ENCODE results near the gene HNRNPC.
"Not testable (repeated sequence)": the region's sequence is repeated elsewhere in the genome, so short reads cannot be mapped to it uniquely, and the experiment has no call there.

The HNRNPC gene

GRCh38 chr14:21268617-21269251 lies 508 bp downstream of the HNRNPC start:
- no peak for DNase-seq (ENCODE audit: low read depth in 2 of 2)

DNA sequence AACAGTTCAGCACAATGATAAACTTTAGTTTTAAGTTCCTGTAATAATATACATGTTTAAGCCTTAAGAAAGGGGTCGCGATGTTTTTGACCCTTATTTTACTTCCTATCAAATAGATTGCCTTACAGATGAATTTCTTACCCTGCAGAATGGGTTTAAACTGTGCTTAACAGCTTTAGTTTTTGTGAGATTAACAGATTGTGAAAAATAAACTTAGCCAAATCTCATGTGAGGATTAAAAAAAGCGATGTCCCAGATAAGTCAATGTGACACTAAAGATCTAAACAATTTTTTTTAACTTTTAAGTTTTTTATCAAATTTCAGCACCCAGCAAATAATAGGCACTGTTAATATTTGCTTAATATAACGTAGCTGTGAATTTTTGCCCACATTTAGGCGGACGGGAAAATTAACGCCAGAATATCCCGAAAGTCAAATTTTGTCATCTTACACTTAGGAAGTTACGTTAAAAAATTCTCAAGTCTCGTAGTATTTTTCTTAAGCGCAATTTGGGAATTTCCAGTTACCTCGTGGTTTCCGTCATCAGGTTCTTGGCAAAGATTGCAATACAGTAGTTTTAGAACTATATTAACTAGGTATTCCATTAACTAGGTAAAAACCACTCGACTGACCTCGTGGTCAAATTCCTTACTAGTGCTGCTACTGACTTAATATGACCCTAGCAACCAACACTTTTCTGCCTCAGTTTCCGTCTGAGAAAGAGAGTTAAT lies 1.2 kb downstream of the HNRNPC start:
- no peak for DNase-seq (ENCODE audit: low read depth in 2 of 2)

DNA sequence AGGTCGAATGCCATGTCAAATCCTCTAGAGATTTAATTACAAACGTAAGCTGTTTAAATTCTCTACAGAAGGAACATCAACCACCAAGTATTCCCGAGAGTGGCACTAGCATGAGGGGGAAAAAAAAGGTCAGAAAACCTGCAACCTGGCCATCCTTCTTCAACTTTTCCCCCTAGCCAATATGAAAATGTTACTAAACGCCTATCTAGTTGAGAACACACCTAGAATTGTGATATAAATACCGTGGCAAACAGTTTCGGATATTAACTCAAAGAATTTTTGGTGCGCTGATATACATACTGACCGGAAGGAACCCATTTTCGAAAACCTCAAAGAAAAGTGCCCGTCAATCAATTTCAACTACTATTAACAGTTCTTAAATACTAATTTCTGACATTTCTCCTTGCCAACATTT lies 1.8 kb downstream of the HNRNPC start:
- DNase-seq (ENCODE audit: low read depth in 2 of 2) = no peak

DNA sequence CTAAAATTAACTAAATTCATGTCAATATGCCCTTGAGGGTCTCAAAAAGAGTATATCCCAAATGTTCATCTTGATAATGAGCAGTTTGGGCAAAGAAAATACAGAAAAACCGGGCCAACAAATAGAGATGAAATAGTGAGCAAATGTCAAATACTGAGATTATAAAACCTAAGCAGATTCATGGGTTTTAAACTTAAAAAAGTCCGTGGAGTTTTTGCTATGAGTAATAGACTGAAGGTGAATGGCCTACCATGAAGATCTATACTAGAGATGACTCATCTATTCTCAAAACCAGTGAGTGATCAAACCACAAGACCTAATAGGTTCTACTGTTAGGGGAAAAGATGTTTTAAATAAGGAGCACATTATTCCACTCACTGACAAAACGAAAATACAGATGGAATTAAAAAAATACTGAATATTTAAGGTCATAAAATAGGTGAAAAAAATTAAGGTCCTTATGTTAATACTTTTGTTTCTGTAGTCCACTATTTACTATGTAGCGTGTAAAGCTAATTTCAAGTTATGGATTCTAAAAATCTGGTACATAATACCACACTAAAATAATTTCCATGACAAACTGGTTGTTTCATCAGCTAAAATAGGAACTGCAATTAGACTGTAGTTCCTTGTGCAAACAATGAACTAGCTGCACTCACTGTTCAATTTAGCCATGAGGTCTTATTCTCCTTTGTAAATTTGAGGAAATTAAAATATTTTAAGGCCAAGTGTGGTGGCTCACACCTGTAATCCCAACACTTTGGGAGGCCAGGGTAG lies 5.0 kb downstream of the HNRNPC start:
- peak; percentile 58 to 61 for DNase-seq (ENCODE audit: low read depth in 2 of 2)

DNA sequence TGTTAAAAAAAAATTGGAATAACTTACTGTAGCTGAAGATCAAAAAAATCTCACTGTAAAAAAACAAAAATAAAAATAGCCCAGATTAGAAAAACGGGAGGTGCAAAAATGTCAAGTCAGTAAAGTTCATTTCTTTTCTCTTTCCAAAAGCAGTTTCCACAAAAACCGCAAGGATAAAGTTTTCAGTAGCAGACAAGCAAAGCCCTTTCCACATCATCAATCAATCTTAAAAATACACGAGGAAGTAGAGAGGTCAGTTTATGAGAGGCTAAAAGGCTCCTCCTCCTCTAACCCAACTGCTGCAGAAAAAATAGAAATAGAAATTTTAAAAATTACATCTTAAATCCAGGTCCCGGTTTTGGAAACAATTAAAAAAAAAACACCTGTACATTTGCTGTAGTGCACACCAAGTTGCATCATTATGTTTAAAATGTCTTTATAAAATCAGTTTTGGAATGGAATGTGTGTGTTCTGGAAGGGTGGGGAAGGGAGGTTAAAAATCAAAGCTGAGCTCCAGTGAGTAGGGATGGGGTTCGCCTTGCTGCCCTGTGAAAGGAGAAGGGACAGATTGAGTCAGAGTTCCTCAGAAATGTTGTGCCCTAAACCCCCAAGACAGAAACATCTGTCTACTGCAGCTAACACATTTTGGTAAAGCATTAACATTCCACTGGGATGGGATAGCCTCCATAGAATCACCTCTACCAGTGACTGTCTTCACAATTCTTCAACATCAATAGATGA lies 5.8 kb downstream of the HNRNPC start:
- DNase-seq (ENCODE audit: low read depth in 2 of 2) = no peak

GRCh38 chr14:21262410-21262809 lies 6.8 kb downstream of the HNRNPC start:
- DNase-seq (ENCODE audit: low read depth in 2 of 2) = no peak

DNA sequence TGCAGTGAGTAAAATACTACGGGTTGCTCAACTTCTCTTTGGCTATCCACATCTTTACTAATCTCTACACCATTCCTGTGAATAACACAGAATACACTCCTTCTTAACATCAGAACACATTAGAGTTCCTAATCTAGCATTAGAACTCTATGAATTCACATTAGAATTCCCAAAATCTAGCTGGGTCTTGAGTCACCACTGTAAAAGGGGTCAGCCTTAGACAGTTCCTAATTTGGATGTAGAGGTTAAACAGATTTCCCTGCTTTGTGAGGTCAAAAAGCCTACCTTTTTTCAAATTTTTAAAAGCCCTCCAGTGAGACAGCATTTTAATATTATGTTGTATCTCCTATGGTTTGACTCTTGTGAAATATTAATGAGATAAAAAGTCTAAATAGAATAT lies 7.4 kb downstream of the HNRNPC start:
- DNase-seq (ENCODE audit: low read depth in 2 of 2) = no peak

DNA sequence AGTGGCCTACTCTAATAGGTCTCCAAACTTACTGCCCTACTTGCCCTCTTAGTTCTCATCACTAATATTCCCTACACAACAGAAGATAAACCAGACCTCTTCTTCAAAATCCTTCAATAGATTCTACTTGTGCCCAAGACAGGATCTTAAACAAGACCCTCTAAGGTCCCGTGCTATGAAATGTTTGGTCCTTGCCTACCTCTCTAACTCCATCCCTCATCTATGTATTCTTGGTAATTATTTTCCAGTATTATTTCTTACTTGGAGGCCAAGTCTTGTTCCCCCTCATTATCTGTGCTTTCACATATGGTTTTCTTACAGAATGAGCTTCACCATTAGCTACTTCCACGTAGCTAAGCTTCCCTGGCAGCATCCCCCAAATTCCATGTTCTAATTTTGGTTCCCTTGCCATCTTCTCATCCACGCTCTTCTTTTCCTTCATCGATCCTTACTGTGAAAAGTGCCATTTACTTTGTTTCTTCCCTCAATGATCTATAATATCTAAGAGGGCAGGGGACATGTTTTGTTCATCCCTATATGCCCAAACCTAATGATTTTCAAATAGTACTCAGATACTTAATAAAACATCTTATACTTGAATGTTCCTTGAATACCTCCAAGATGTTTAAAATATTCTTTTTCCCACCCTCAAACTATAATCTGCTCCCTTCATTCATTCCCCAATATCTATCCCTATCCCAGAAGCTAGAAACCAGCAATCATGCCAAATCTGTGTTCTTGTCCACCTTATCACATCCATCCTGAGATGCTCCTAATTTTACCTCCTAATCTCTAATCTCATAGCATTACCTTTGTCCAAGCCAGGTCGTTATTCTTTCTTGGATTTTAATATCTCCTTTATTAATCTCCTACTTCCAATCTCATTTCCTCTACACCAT lies 10.1 kb downstream of the HNRNPC start:
- DNase-seq (ENCODE audit: low read depth in 2 of 2) = no peak

DNA sequence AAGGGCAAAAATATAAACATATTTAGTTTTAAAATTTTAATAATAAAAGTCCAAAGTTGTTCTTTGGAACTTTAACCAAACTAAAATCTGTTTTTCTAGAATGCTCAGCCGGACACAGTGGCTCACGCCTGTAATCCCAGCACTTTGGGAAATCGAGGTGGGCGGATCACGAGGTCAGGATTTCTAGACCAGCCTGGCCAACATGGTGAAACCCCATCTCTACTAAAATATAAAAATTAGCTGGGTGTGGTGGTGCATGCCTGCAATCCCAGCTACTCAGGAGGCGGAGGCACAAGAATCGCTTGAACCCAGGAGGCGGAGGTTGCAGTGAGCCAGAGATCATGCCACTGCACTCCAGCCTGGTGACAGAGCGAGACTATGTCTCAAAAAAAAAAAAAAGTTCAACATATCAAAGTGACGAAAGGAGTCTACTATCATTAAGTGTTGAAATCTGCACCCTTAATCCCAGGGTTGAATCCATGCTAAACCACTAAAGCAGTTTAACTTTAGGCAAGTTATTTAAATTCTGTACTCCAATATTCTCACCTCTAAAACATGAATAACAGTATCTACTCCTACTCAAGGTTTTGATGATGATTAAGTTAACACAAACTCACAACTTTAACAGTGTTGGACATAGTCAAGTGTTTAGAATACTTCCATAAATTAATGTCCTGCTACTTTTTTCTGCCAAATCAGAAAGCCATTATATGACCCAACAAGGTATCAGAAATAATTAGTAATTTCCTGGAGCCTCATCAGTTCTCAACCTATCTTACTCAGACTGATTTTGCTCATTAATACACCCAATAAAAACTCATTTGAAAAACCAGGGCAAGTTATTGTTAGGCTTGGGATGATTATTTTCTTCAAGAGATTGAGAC lies 11.0 kb downstream of the HNRNPC start:
- DNase-seq (ENCODE audit: low read depth in 2 of 2) = no peak

DNA sequence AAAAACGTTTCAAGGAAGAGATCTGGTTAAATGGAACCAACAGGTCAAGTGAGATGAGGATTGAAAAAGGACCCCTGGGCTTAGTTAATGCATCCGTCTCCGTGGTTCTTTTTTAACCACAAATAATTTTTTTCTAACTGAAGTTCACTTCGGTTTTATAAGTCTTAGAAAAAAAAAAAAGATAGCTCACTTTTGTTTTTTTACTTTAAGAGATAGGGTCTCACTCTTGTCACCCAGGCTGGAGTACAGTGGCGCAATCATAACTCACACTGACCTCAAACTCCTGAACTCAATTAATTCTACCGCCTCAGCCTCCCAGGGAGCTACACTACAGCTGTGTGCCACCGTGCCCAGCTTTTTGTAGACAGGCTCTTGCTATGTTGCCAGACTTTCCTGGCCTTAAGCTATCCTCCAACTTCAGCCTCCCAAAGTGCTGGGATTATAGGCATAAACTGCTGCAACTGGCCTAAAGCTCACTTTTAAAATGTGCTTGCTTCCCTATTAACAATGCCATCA lies 11.8 kb downstream of the HNRNPC start:
- no peak for DNase-seq (ENCODE audit: low read depth in 2 of 2)

DNA sequence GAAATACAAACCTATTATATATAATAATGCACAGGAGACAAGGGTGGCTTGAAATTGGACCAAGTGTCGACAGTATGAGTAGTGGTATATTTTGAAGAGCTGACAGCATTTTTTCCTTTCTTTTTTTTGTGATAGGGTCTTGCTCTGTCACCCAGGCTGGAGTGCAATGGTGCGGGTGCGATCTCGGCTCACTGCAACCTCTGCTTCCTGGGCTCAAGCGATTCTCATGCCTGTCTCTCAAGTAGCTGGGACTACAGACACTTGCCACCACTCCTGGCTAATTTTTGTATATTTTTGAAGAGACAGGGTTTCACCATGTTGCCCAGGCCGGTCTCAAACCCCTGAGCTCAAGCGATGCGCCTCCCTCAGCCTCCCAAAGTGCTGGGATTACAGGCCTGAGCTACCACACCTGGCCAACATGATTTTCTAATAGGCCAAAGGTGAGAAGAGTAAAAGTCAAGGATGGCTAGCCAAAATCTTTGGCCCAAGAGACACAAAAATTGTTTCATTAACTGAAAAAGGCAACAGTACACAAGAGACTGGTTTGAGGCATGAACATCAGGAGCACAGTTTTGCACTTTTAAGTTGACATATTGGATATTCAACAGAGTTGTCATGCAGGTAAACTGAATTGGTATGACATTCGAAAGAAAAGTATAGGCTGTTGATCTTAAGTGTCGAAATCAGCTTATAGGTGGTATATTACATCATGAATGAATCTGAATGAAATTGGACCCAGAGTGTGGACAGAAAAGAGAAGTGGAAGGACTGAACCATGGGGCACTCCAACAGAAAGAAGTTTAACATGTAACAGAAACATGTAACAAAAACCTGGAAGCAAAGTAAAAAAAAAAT lies 12.5 kb downstream of the HNRNPC start:
- no peak for DNase-seq (ENCODE audit: low read depth in 2 of 2)

- not testable (repeated sequence) for DNase-seq (ENCODE audit: low read depth in 2 of 2)
These were observed 13.2 kb downstream of the HNRNPC start for GRCh38 chr14:21256102-21256447.

- DNase-seq (ENCODE audit: low read depth in 2 of 2) = peak in 1 of 2 experiments; percentile 36
These were observed 13.7 kb downstream of the HNRNPC start for GRCh38 chr14:21255385-21256101.

DNA sequence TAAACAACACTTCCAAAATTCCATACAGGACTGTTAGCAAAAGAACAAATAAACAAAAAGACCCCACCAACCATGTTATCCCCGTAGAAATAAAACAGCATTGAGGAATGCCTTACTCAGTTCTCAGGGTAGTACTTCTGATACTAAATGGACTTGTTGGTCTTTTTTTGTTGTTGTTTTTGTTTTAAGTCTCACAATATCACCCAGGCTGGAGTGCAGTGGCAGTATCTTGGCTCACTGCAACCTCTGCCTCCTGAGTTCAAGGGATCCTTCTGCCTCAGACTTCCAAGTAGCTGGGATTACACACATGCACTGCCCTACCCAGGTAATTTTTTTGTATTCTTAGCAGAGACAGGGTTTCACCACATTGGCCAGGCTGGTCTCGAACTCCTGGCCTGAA lies 17.1 kb downstream of the HNRNPC start:
- no peak for DNase-seq (ENCODE audit: low read depth in 2 of 2)

DNA sequence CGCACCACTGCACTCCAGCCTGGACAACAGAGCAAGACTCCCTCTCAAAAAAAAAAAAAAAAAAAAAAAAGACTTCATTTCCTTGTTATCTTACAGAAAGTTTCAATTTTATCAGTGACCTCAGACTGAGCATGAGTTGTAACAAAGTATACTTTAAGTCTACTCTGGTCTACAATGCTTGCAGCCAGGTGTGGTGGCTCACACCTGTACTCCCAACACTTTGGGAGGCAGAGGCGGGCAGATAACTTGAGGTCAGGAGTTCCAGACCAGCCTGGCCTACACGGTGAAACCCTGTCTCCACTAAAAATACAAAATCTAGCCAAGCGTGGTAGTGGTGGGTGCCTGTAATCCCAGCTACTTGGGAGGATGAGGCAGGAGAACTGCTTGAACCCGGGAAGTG lies 18.0 kb downstream of the HNRNPC start:
- no peak for DNase-seq (ENCODE audit: low read depth in 2 of 2)

DNA sequence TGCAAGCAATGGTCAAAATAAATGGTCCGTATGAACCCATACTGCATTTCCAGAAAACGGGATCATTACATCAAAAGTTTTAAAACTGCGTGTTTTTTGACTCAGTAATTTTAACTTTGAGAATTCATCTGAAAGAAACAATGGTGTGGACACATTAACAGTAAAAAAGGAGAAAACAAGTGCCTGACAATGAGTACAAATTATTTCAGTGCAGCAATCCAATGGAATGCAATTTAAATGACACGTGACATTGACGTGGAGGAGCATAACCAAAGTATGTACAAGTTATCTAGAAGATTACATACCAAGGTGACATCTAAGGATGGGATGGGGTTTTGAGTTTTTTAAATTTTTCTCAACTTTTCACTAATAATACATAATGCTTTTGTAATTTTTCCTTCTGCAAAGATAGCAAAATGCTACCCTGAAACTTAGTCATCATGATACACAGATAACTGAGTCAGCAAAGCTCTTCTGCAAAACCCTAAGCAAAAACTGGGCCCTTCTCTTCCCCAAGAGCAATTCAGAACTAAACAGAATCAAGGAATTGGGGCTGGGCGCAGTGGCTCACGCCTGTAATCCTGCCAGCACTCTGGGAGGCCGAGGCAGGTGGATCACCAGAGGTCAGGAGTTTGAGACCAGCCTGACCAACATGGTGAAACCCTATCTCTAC lies 20.4 kb downstream of the HNRNPC start:
- no peak for DNase-seq (ENCODE audit: low read depth in 2 of 2)

GRCh38 chr14:21248338-21248737 lies 20.9 kb downstream of the HNRNPC start:
- DNase-seq (ENCODE audit: low read depth in 2 of 2) = no peak

DNA sequence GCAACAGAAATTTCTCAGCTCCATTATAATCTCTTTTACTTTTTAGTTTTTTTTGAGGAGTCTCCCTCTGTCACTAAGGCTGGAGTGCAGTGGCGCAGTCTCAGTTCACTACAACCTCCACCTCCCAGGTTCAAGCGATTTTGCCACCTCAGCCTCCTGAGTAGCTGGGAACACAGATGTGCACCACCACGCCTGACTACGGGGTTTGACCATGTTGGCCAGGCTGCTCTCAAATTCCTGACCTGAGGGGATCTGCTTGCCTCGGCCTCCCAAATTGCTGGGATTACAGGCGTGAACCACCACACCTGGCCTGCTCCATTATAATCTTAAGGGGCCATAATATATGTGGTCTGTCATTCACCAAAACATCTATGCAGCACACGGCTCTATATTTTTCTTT lies 23.4 kb downstream of the HNRNPC start:
- no peak for DNase-seq (ENCODE audit: low read depth in 2 of 2)

Measured in fibroblast of skin of left biceps (primary cell).